Occipital lobe (tissue), 2 donors: Measurements from ENCODE around the gene KLF9. TPM values are rescaled to one million over a fixed set of nuclear protein-coding genes. Genes with fewer than 3 reads are reported as not detected.
A peak's percentile ranks its signal among the peaks of the same experiment; 100 is the strongest.
"Not testable (repeated sequence)": the region's sequence is repeated elsewhere in the genome, so short reads cannot be mapped to it uniquely, and the experiment has no call there.

Source experiments
- DNase-seq: peaks from one replicate; lab custom pipeline; 2025; lab: John Stamatoyannopoulos, UW
- total RNA-seq: library from RNA; depleted of rRNA; stranded (reverse); fragments of >200 nt; gene quantifications from one replicate; pipeline ENCODE4 v1.2.3, GENCODE V29; 2014

The KLF9 gene
- total RNA-seq, 1 donor from 2014 or later: 16.8 TPM

- DNase-seq: no peak
These were observed 8.5 kb downstream of the KLF9 start for GRCh38 chr9:70405808-70406433.

- DNase-seq: no peak
These were observed 10.2 kb downstream of the KLF9 start for GRCh38 chr9:70404261-70404660.

- no peak for DNase-seq
These were observed 10.8 kb downstream of the KLF9 start for GRCh38 chr9:70403618-70404025.

- no peak for DNase-seq
These were observed 11.3 kb downstream of the KLF9 start for GRCh38 chr9:70403166-70403565.

- no peak for DNase-seq
These were observed 12.2 kb downstream of the KLF9 start for GRCh38 chr9:70402213-70402612.

GRCh38 chr9:70401241-70401640 is 13.2 kb downstream of the KLF9 start:
- not testable (repeated sequence) for DNase-seq

- DNase-seq: no peak
These were observed 14.2 kb downstream of the KLF9 start for GRCh38 chr9:70400107-70400892.

GRCh38 chr9:70399141-70399540 is 15.3 kb downstream of the KLF9 start:
- DNase-seq: no peak

GRCh38 chr9:70398145-70398556 is 16.3 kb downstream of the KLF9 start:
- no peak for DNase-seq

GRCh38 chr9:70395652-70396051 is 18.8 kb downstream of the KLF9 start:
- no peak for DNase-seq

- no peak for DNase-seq
These were observed 21.6 kb downstream of the KLF9 start for GRCh38 chr9:70392850-70393249.

- DNase-seq: no peak
These were observed 22.3 kb downstream of the KLF9 start for GRCh38 chr9:70392189-70392588.

GRCh38 chr9:70390933-70391341 is 23.5 kb downstream of the KLF9 start:
- no peak for DNase-seq

GRCh38 chr9:70389621-70390266 is 24.7 kb downstream of the KLF9 start:
- DNase-seq: peak; percentile 65

- DNase-seq: no peak
These were observed 25.3 kb downstream of the KLF9 start for GRCh38 chr9:70389188-70389587.

GRCh38 chr9:70387663-70388062 is 26.8 kb downstream of the KLF9 start:
- no peak for DNase-seq

- no peak for DNase-seq
These were observed 29.0 kb downstream of the KLF9 start for GRCh38 chr9:70385426-70385825.

- DNase-seq: no peak
These were observed 31.5 kb downstream of the KLF9 start for GRCh38 chr9:70382709-70383605.

GRCh38 chr9:70382046-70382708 is 32.3 kb downstream of the KLF9 start:
- DNase-seq: no peak

- DNase-seq: no peak
These were observed 39.4 kb downstream of the KLF9 start for GRCh38 chr9:70374962-70375618.
